HepG2 (cell line): ENCODE results near the gene EEFSEC. TPM values are rescaled to one million over a fixed set of nuclear protein-coding genes. Genes with fewer than 3 reads are reported as not detected.

ENCODE experiments used
- ATAC-seq: fragments of 200-7000 bp; cut with Tn5 transposase; 3 replicates; pipeline ENCODE4 v1.9.1; 2020; ENCODE audit warnings: mild to moderate bottlenecking, moderate library complexity
- BruUV-seq: library from RNA; stranded (reverse); fragments of 400-500 nt; replicated peaks from 2 replicates; lab custom pipeline; 2021; lab: Mats Ljungman, UMichigan
- CTCF ChIA-PET: fragments of 300-600 bp; formaldehyde crosslinking; extraction: SDS; loops from one replicate; lab custom pipeline; 2021; ENCODE audit warnings: low total read pairs, inconsistent platforms, low intra/inter-chr PET ratio; lab: Yijun Ruan, JAX
- POLR2A ChIA-PET: fragments of 350-600 bp; sonication (Branson Sonifier 250); formaldehyde crosslinking; loops from one replicate; lab custom pipeline; 2020; ENCODE audit warnings: antibody characterized with exemption, inconsistent platforms; lab: Yijun Ruan, JAX
- DNase-seq: peaks from one replicate; pipeline ENCODE4 v3.0.0-alpha.2; 2015; ENCODE audit warnings: low spot score
- FAIRE-seq: peaks from 3 replicates; lab custom pipeline; 2011; peaks lifted over from hg19 to GRCh38; lab: Jason Lieb, UNC
- H2AFZ ChIP-seq: one replicate; pipeline ENCODE4 v1.6.1; 2011; ENCODE audit warnings: low read length, inconsistent platforms
- H3K27ac ChIP-seq: fragments of 300-600 bp; 3 replicates; pipeline ENCODE4 v1.8.0; 2011; ENCODE audit warnings: mixed run types, mild to moderate bottlenecking, mixed read lengths, low read length, inconsistent platforms; ENCODE audit not compliant: insufficient read depth; ENCODE audit errors: extremely low read length
- H3K27me3 ChIP-seq, 2 experiments: fragments of 200-600 bp in 1 of 2; 2 replicates in 1 of 2; 3 replicates in 1 of 2; pipeline versions ENCODE4 v1.6.0 to v1.8.0; 2011; ENCODE audit warnings: low read length in 2 of 2, mild to moderate bottlenecking in 2 of 2, moderate library complexity in 2 of 2, inconsistent platforms in 1 of 2; ENCODE audit not compliant: insufficient read depth in 2 of 2, control insufficient read depth in 1 of 2
- H3K36me3 ChIP-seq, 2 experiments: fragments of 200-600 bp in 1 of 2; replicated peaks in 1 of 2; 2 replicates in 1 of 2; 3 replicates in 1 of 2; pipeline versions ENCODE4 v1.5.1 to v1.8.0; 2011; ENCODE audit warnings: low read length in 2 of 2, inconsistent platforms in 1 of 2; ENCODE audit not compliant: insufficient read depth in 2 of 2, control insufficient read depth in 1 of 2
- H3K4me1 ChIP-seq: 2 replicates; pipeline ENCODE4 v1.5.1; 2012; ENCODE audit warnings: low read length, inconsistent platforms; ENCODE audit not compliant: insufficient read depth
- H3K4me2 ChIP-seq: 2 replicates; pipeline ENCODE4 v1.6.0; 2011; ENCODE audit warnings: low read depth, low read length, inconsistent platforms
- H3K4me3 ChIP-seq, 3 experiments: fragments of 200-600 bp in 1 of 3; sonication (generic), shearing (Covaris generic) in 1 of 3; replicated peaks in 1 of 3; 2 replicates each; pipeline ENCODE4 v1.5.1; 2011 to 2016; ENCODE audit warnings: low read length in 3 of 3, inconsistent platforms in 2 of 3, low read depth in 2 of 3, mild to moderate bottlenecking in 2 of 3, control low read depth in 1 of 3, mixed read lengths in 1 of 3; ENCODE audit not compliant: insufficient read depth in 1 of 3
- H3K79me2 ChIP-seq: one replicate; pipeline ENCODE4 v1.6.1; 2011; ENCODE audit warnings: low read length, inconsistent platforms; ENCODE audit not compliant: insufficient read depth
- H3K9ac ChIP-seq: 2 replicates; pipeline ENCODE4 v1.6.0; 2011; ENCODE audit warnings: mild to moderate bottlenecking, low read depth, low read length, inconsistent platforms; ENCODE audit not compliant: insufficient read depth
- H3K9me3 ChIP-seq: 2 replicates; pipeline ENCODE4 v1.5.1; 2012; ENCODE audit warnings: mild to moderate bottlenecking, low read length
- H4K20me1 ChIP-seq: 2 replicates; pipeline ENCODE4 v1.6.0; 2011; ENCODE audit warnings: inconsistent platforms, mild to moderate bottlenecking, low read length, moderate library complexity; ENCODE audit not compliant: insufficient read depth
- AGO2 ChIP-seq: fragments of 200-400 bp; formaldehyde crosslinking; optimal IDR thresholded peaks from 2 replicates; pipeline ENCODE3; 2017; ENCODE audit warnings: mild to moderate bottlenecking, low read depth, low read length, moderate library complexity
- CHD4 ChIP-seq: fragments of 200-600 bp; sonication (generic); IDR thresholded peaks from 2 replicates; pipeline ENCODE4 v1.7.0; 2017; ENCODE audit warnings: mild to moderate bottlenecking, low read length, borderline replicate concordance
- GATA4 ChIP-seq: sonication (generic); IDR thresholded peaks from 2 replicates; pipeline ENCODE4 v1.6.1; 2016; ENCODE audit warnings: antibody characterized with exemption, low read depth, borderline replicate concordance
- HOXD1 ChIP-seq: sonication (generic); formaldehyde crosslinking; IDR thresholded peaks from 2 replicates; pipeline ENCODE4 v1.5.0; 2020; ENCODE audit warnings: missing genetic modification reagents
- ISX ChIP-seq: sonication (generic); formaldehyde crosslinking; conservative IDR thresholded peaks from 2 replicates; pipeline ENCODE4 v1.5.0; 2020; ENCODE audit warnings: missing genetic modification reagents
- JUNB ChIP-seq: sonication (generic); formaldehyde crosslinking; IDR thresholded peaks from 2 replicates; pipeline ENCODE4 v1.8.0; 2022; ENCODE audit warnings: missing genetic modification reagents, mild to moderate bottlenecking, borderline replicate concordance
- RARA ChIP-seq: IDR thresholded peaks from 2 replicates; pipeline ENCODE4 v1.6.1; 2016; ENCODE audit warnings: missing genetic modification reagents, missing compliant biosample characterization
- RFXAP ChIP-seq: sonication (generic); formaldehyde crosslinking; IDR thresholded peaks from 2 replicates; pipeline ENCODE4 v1.4.0; 2020; ENCODE audit warnings: missing genetic modification reagents, borderline replicate concordance
- TBP ChIP-seq: sonication (generic); formaldehyde crosslinking; IDR thresholded peaks from 2 replicates; pipeline ENCODE4 v1.5.0; 2020; ENCODE audit warnings: missing genetic modification reagents
- ZEB1 ChIP-seq: IDR thresholded peaks from 2 replicates; pipeline ENCODE4 v1.6.1; 2012; ENCODE audit warnings: mild to moderate bottlenecking, low read depth, inconsistent platforms; ENCODE audit not compliant: insufficient replicate concordance
- ZNF740 ChIP-seq: sonication (generic); formaldehyde crosslinking; IDR thresholded peaks from 2 replicates; pipeline ENCODE4 v1.4.0; 2020; ENCODE audit warnings: missing genetic modification reagents
- ZNF772 ChIP-seq: sonication (generic); formaldehyde crosslinking; IDR thresholded peaks from 2 replicates; pipeline ENCODE4 v1.5.0; 2020; ENCODE audit warnings: mild to moderate bottlenecking, missing genetic modification reagents
- WGBS: methylation state at CpG from one replicate; pipeline ENCODE4 v1.1.6; 2017; ENCODE audit warnings: low lambda C conversion rate; 5-methylcytosine and 5-hydroxymethylcytosine counted together
- in situ Hi-C: cut with HindIII; loops from 2 replicates; pipeline ENCODE4 v1.10.0; 2017; ENCODE audit warnings: low pct_unique_long_range_greater_than_20kb; ENCODE audit not compliant: extremely low pct_ligation_motif_present
- intact Hi-C: fragments of 100-400 bp; cut with micrococcal nuclease; formaldehyde crosslinking; loops from one replicate; pipeline ENCODE4 v1.10.0; 2022; ENCODE audit not compliant: unreplicated experiment
- polyA plus RNA-seq, 8 experiments: library from polyadenylated mRNA; depleted of rRNA in 3 of 8; stranded (reverse) in 7 of 8; unstranded in 1 of 8; fragments of >200 nt; fragmentation: Illumina TruSeq in 4 of 8; extraction: Trizol in 4 of 8; gene quantifications; 2 replicates each; pipeline versions ENCODE4 v1.2.1 to v1.2.3, GENCODE V29; 2011 to 2016; ENCODE audit warnings: low read depth in 4 of 8, missing spikeins in 1 of 8, mixed read lengths in 1 of 8; ENCODE audit not compliant: insufficient read depth in 1 of 8
- total RNA-seq, 5 experiments: library from RNA; depleted of rRNA; stranded (reverse); fragments of >200 nt; fragmentation: Illumina TruSeq; extraction: Trizol; gene quantifications; 2 replicates each; pipeline ENCODE4 v1.2.3, GENCODE V29; 2016; ENCODE audit warnings: low read depth in 1 of 5
- TF ChIP-seq, protein P1 (sequence below): sonication (generic); formaldehyde crosslinking; IDR thresholded peaks from 2 replicates; pipeline ENCODE4 v1.8.1; 2023; ENCODE audit warnings: mild to moderate bottlenecking, missing genetic modification reagents
- TF ChIP-seq, protein P2 (sequence below), 2 experiments: IDR thresholded peaks; 2 replicates each; pipeline ENCODE4 v1.6.1; 2011 to 2012; ENCODE audit warnings: low read length in 2 of 2, borderline replicate concordance in 1 of 2, low read depth in 1 of 2, mild to moderate bottlenecking in 1 of 2, moderate library complexity in 1 of 2
- TF ChIP-seq, protein P3 (sequence below): sonication (generic); formaldehyde crosslinking; IDR thresholded peaks from 2 replicates; pipeline ENCODE4 v1.9.0; 2021; ENCODE audit warnings: missing genetic modification reagents, borderline replicate concordance

Gene EEFSEC
- total and polyA plus RNA-seq, 2 of the 13 experiments (the other 11 are each of a cell fraction or from before 2014, with no cell fraction given), result 6.4 to 24.2 TPM

- H3K9me3 ChIP-seq, result no peaks in the 10 kb centered on the region
- no peaks in the 10 kb centered on the region for H3K79me2 ChIP-seq
- intact Hi-C loops (no loop called here), in situ Hi-C loops (no loop called here)
- POLR2A ChIA-PET, result interaction anchor here (0.8 to 4.8 kb wide), 7 partner anchors 9 to 176 kb away, joined by 3 to 29 read pairs (median 4); no protein-coding TSS in a partner anchor
- BruUV-seq, result no TSS peak
- FAIRE-seq (peak; percentile 92), DNase-seq (peak; percentile 90), ATAC-seq (peak; percentile 94)
- no peaks in the 10 kb centered on the region for H4K20me1 ChIP-seq
- peak overlapping the region; percentile 66 for H3K4me2 ChIP-seq
- peaks cover 7 to 20% of the 10 kb centered on the region in 2 experiments; a peak in 4 of 5 replicates for H3K36me3 ChIP-seq
- peak overlapping the region in 1 of 3 experiments; percentile 10; a peak in 1 of 6 replicates for H3K4me3 ChIP-seq
- WGBS, result 55% methylated on average over 5 of the region's 6 CpGs
- H3K27me3 ChIP-seq, result no peaks in the 10 kb centered on the region
- no peak overlapping the region for H2AFZ ChIP-seq
- H3K27ac ChIP-seq, result peak overlapping the region; percentile 81
- peaks cover 58% of the 10 kb centered on the region for H3K4me1 ChIP-seq
- peak overlapping the region; percentile 69 for H3K9ac ChIP-seq
- CTCF ChIA-PET, result no interaction called here
- TF ChIP-seq JUNB (CRISPR knock-in tag) (no peak; the same call in 1 of the 2 replicates), RARA (peak; percentile 57; the same call in 1 of the 2 replicates), AGO2 (no peak), TBP (CRISPR knock-in tag) (no peak), ZEB1 (no peak), ZNF772 (CRISPR knock-in tag) (peak; percentile 59; the same call in 1 of the 2 replicates), ZNF740 (CRISPR knock-in tag) (no peak), RFXAP (CRISPR knock-in tag) (no peak), HOXD1 (CRISPR knock-in tag) (no peak), GATA4 (peak; percentile 33; the same call in 1 of the 2 replicates), ISX (CRISPR knock-in tag) (no peak), CHD4 (no peak)
- TF ChIP-seq, protein P1, sequence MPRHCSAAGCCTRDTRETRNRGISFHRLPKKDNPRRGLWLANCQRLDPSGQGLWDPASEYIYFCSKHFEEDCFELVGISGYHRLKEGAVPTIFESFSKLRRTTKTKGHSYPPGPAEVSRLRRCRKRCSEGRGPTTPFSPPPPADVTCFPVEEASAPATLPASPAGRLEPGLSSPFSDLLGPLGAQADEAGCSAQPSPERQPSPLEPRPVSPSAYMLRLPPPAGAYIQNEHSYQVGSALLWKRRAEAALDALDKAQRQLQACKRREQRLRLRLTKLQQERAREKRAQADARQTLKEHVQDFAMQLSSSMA (CRISPR knock-in tag), result no peak
- TF ChIP-seq, protein P2, sequence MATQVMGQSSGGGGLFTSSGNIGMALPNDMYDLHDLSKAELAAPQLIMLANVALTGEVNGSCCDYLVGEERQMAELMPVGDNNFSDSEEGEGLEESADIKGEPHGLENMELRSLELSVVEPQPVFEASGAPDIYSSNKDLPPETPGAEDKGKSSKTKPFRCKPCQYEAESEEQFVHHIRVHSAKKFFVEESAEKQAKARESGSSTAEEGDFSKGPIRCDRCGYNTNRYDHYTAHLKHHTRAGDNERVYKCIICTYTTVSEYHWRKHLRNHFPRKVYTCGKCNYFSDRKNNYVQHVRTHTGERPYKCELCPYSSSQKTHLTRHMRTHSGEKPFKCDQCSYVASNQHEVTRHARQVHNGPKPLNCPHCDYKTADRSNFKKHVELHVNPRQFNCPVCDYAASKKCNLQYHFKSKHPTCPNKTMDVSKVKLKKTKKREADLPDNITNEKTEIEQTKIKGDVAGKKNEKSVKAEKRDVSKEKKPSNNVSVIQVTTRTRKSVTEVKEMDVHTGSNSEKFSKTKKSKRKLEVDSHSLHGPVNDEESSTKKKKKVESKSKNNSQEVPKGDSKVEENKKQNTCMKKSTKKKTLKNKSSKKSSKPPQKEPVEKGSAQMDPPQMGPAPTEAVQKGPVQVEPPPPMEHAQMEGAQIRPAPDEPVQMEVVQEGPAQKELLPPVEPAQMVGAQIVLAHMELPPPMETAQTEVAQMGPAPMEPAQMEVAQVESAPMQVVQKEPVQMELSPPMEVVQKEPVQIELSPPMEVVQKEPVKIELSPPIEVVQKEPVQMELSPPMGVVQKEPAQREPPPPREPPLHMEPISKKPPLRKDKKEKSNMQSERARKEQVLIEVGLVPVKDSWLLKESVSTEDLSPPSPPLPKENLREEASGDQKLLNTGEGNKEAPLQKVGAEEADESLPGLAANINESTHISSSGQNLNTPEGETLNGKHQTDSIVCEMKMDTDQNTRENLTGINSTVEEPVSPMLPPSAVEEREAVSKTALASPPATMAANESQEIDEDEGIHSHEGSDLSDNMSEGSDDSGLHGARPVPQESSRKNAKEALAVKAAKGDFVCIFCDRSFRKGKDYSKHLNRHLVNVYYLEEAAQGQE (IDR thresholded peaks at IDR 0.05; ENCODE audit: borderline replicate concordance in 1 of 2, low read depth in 1 of 2, low read length in 2 of 2), result no peak
- TF ChIP-seq, protein P3, sequence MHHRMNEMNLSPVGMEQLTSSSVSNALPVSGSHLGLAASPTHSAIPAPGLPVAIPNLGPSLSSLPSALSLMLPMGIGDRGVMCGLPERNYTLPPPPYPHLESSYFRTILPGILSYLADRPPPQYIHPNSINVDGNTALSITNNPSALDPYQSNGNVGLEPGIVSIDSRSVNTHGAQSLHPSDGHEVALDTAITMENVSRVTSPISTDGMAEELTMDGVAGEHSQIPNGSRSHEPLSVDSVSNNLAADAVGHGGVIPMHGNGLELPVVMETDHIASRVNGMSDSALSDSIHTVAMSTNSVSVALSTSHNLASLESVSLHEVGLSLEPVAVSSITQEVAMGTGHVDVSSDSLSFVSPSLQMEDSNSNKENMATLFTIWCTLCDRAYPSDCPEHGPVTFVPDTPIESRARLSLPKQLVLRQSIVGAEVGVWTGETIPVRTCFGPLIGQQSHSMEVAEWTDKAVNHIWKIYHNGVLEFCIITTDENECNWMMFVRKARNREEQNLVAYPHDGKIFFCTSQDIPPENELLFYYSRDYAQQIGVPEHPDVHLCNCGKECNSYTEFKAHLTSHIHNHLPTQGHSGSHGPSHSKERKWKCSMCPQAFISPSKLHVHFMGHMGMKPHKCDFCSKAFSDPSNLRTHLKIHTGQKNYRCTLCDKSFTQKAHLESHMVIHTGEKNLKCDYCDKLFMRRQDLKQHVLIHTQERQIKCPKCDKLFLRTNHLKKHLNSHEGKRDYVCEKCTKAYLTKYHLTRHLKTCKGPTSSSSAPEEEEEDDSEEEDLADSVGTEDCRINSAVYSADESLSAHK (CRISPR knock-in tag), result no peak
Measured at GRCh38 chr3:128343287-128344051, 190.2 kb downstream of the EEFSEC start.
